GM23338 (cell line): ENCODE measurements around the gene DAAM2. TPM values are rescaled to one million over a fixed set of nuclear protein-coding genes. Genes with fewer than 3 reads are reported as not detected.

Experiments
- ATAC-seq: fragments of 200-7000 bp; cut with Tn5 transposase; 3 replicates; pipeline ENCODE4 v1.9.1; 2020
- DNase-seq: peaks from one replicate; pipeline ENCODE4 v3.0.0-alpha.2; 2015; ENCODE audit warnings: low spot score
- H2AFZ ChIP-seq: fragments of 200-600 bp; sonication (generic); 2 replicates; pipeline ENCODE4 v1.8.0; 2016; ENCODE audit warnings: antibody characterized with exemption, mild to moderate bottlenecking, moderate library complexity
- H3F3A ChIP-seq: fragments of 200-600 bp; sonication (generic); replicated peaks from 2 replicates; pipeline ENCODE4 v1.8.0; 2017; ENCODE audit warnings: antibody characterized with exemption, mixed run types, low read depth
- H3K27ac ChIP-seq: fragments of 200-600 bp; sonication (generic); 2 replicates; pipeline ENCODE4 v1.6.1; 2016; ENCODE audit warnings: low read depth
- H3K27me3 ChIP-seq: fragments of 200-600 bp; sonication (generic); 2 replicates; pipeline ENCODE4 v1.8.0; 2016; ENCODE audit warnings: mild to moderate bottlenecking, mixed run types, moderate library complexity; ENCODE audit not compliant: insufficient read depth
- H3K36me3 ChIP-seq: fragments of 200-600 bp; sonication (generic); 2 replicates; pipeline ENCODE4 v1.8.0; 2016; ENCODE audit warnings: mild to moderate bottlenecking; ENCODE audit not compliant: insufficient read depth
- H3K4me1 ChIP-seq: fragments of 200-600 bp; sonication (generic); 2 replicates; pipeline ENCODE4 v1.8.0; 2016; ENCODE audit warnings: mild to moderate bottlenecking, moderate library complexity; ENCODE audit not compliant: insufficient read depth
- H3K4me2 ChIP-seq: fragments of 200-600 bp; sonication (generic); 2 replicates; pipeline ENCODE4 v1.7.1; 2017; ENCODE audit warnings: mixed run types
- H3K4me3 ChIP-seq: fragments of 200-600 bp; sonication (generic); 2 replicates; pipeline ENCODE4 v1.6.1; 2016; ENCODE audit warnings: mixed run types
- H3K79me2 ChIP-seq: fragments of 200-600 bp; sonication (generic); replicated peaks from 2 replicates; pipeline ENCODE4 v1.8.0; 2017; ENCODE audit warnings: mild to moderate bottlenecking; ENCODE audit not compliant: insufficient read depth
- H3K9me2 ChIP-seq: fragments of 200-600 bp; sonication (generic); 2 replicates; pipeline ENCODE4 v1.8.0; 2017; ENCODE audit not compliant: insufficient read depth
- H4K20me1 ChIP-seq: fragments of 200-600 bp; sonication (generic); replicated peaks from 2 replicates; pipeline ENCODE4 v1.8.0; 2017; ENCODE audit warnings: mild to moderate bottlenecking; ENCODE audit not compliant: insufficient read depth
- H3K27ac Mint-ChIP-seq: 2 replicates; pipeline ENCODE4 v1.8.0; 2020; ENCODE audit warnings: inconsistent platforms, mild to moderate bottlenecking, moderate library complexity, mixed read lengths
- H3K27me3 Mint-ChIP-seq: 3 replicates; pipeline ENCODE4 v1.8.0; 2022; ENCODE audit warnings: low read depth, mild to moderate bottlenecking, moderate library complexity, mixed read lengths, inconsistent platforms; ENCODE audit not compliant: insufficient read depth, poor library complexity
- H3K36me3 Mint-ChIP-seq: 3 replicates; pipeline ENCODE4 v1.8.0; 2021; ENCODE audit warnings: low read depth, mild to moderate bottlenecking, inconsistent platforms, moderate library complexity, mixed read lengths
- H3K4me1 Mint-ChIP-seq: 3 replicates; pipeline ENCODE4 v1.8.0; 2020; ENCODE audit warnings: mild to moderate bottlenecking, inconsistent platforms, mixed read lengths
- H3K4me3 Mint-ChIP-seq: 3 replicates; pipeline ENCODE4 v1.8.0; 2021; ENCODE audit warnings: moderate library complexity, mild to moderate bottlenecking, inconsistent platforms, mixed read lengths
- H3K9me3 Mint-ChIP-seq: 3 replicates; pipeline ENCODE4 v1.8.0; 2020; ENCODE audit warnings: moderate library complexity, mild to moderate bottlenecking, inconsistent platforms, mixed read lengths
- CREB1 ChIP-seq: fragments of 250-450 bp; sonication (Bioruptor Pico); IDR thresholded peaks from 2 replicates; pipeline ENCODE4 v1.5.0; 2020; ENCODE audit warnings: low read depth, mild to moderate bottlenecking, moderate library complexity
- CTCF ChIP-seq, 2 experiments: fragments of 200-600 bp in 1 of 2; sonication (generic) in 1 of 2; conservative IDR thresholded peaks; 2 replicates each; pipeline versions ENCODE4 v1.5.1 to v1.6.1; 2016 to 2017; ENCODE audit warnings: antibody characterized with exemption in 2 of 2, low read depth in 2 of 2, mild to moderate bottlenecking in 2 of 2, moderate library complexity in 1 of 2
- EZH2 ChIP-seq: fragments of 200-600 bp; sonication (generic); IDR thresholded peaks from one replicate; pipeline ENCODE4 v1.8.0; 2017; ENCODE audit warnings: antibody characterized with exemption, mild to moderate bottlenecking, low read depth; ENCODE audit not compliant: unreplicated experiment
- EZH2phosphoT487 ChIP-seq: fragments of 200-600 bp; sonication (generic); IDR thresholded peaks from one replicate; pipeline ENCODE4 v1.8.1; 2018; ENCODE audit warnings: antibody characterized with exemption; ENCODE audit not compliant: unreplicated experiment
- JUNB ChIP-seq: IDR thresholded peaks from one replicate; pipeline ENCODE4 v1.6.1; 2016; ENCODE audit warnings: antibody characterized with exemption; ENCODE audit not compliant: unreplicated experiment
- NANOG ChIP-seq: IDR thresholded peaks from 2 replicates; pipeline ENCODE4 v1.6.1; 2016; ENCODE audit warnings: antibody characterized with exemption, borderline replicate concordance
- POLR2AphosphoS5 ChIP-seq: IDR thresholded peaks from 2 replicates; pipeline ENCODE4 v1.6.1; 2016; ENCODE audit warnings: antibody characterized with exemption, low read depth
- STAT1 ChIP-seq: IDR thresholded peaks from one replicate; pipeline ENCODE4 v1.6.1; 2016; ENCODE audit warnings: antibody characterized with exemption; ENCODE audit not compliant: unreplicated experiment
- ZNF114 ChIP-seq: fragments of 250-450 bp; sonication (Bioruptor Pico); IDR thresholded peaks from 2 replicates; pipeline ENCODE4 v1.5.0; 2020; ENCODE audit warnings: mild to moderate bottlenecking, moderate library complexity
- ZNF331 ChIP-seq: fragments of 250-450 bp; sonication (Bioruptor Pico); IDR thresholded peaks from 2 replicates; pipeline ENCODE4 v1.5.0; 2020; ENCODE audit warnings: low read depth, mild to moderate bottlenecking, moderate library complexity
- ZNF462 ChIP-seq: fragments of 250-450 bp; sonication (Bioruptor Pico); IDR thresholded peaks from 2 replicates; pipeline ENCODE4 v1.5.0; 2020; ENCODE audit warnings: mild to moderate bottlenecking, moderate library complexity
- polyA plus RNA-seq: library from polyadenylated mRNA; unstranded; fragments of >200 nt; fragmentation: Nextera tagmentation; extraction: Ambion mirVana; gene quantifications from 2 replicates; pipeline ENCODE4 v1.2.1, GENCODE V29; 2016
- total RNA-seq: library from RNA; depleted of rRNA; stranded (reverse); fragments of >200 nt; shearing (Covaris generic); gene quantifications from 2 replicates; pipeline ENCODE4 v1.2.3, GENCODE V29; 2014
- TF ChIP-seq, protein P1 (sequence below): IDR thresholded peaks from one replicate; pipeline ENCODE4 v1.6.1; 2018; ENCODE audit warnings: antibody characterized with exemption; ENCODE audit not compliant: unreplicated experiment
- TF ChIP-seq, protein P2 (sequence below): IDR thresholded peaks from 2 replicates; pipeline ENCODE4 v1.6.1; 2016; ENCODE audit warnings: antibody characterized with exemption

Gene DAAM2
- total and polyA plus RNA-seq, 2 experiments from 2014 or later: 1.4 to 4.9 TPM

- H4K20me1 ChIP-seq: no peaks in the 10 kb centered on the region
- H3K27ac ChIP-seq: no peak overlapping the region
- peaks cover 10% of the 10 kb centered on the region; the same call in 1 of the 2 replicates for H3K9me2 ChIP-seq
- no peaks in the 10 kb centered on the region; the same call in 2 of the 3 replicates for H3K4me1 Mint-ChIP-seq
- TF ChIP-seq CTCF (conservative IDR thresholded peaks at IDR 0.05; ENCODE audit: low read depth in 2 of 2) (no peak), ZNF331 (no peak), EZH2 (no peak), CREB1 (CRISPR knock-in tag) (no peak), ZNF114 (CRISPR knock-in tag) (no peak), POLR2AphosphoS5 (no peak), EZH2phosphoT487 (no peak), ZNF462 (CRISPR knock-in tag) (no peak), NANOG (no peak), STAT1 (no peak), JUNB (no peak)
- TF ChIP-seq, protein P1, sequence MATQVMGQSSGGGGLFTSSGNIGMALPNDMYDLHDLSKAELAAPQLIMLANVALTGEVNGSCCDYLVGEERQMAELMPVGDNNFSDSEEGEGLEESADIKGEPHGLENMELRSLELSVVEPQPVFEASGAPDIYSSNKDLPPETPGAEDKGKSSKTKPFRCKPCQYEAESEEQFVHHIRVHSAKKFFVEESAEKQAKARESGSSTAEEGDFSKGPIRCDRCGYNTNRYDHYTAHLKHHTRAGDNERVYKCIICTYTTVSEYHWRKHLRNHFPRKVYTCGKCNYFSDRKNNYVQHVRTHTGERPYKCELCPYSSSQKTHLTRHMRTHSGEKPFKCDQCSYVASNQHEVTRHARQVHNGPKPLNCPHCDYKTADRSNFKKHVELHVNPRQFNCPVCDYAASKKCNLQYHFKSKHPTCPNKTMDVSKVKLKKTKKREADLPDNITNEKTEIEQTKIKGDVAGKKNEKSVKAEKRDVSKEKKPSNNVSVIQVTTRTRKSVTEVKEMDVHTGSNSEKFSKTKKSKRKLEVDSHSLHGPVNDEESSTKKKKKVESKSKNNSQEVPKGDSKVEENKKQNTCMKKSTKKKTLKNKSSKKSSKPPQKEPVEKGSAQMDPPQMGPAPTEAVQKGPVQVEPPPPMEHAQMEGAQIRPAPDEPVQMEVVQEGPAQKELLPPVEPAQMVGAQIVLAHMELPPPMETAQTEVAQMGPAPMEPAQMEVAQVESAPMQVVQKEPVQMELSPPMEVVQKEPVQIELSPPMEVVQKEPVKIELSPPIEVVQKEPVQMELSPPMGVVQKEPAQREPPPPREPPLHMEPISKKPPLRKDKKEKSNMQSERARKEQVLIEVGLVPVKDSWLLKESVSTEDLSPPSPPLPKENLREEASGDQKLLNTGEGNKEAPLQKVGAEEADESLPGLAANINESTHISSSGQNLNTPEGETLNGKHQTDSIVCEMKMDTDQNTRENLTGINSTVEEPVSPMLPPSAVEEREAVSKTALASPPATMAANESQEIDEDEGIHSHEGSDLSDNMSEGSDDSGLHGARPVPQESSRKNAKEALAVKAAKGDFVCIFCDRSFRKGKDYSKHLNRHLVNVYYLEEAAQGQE: no peak
- TF ChIP-seq, protein P2, sequence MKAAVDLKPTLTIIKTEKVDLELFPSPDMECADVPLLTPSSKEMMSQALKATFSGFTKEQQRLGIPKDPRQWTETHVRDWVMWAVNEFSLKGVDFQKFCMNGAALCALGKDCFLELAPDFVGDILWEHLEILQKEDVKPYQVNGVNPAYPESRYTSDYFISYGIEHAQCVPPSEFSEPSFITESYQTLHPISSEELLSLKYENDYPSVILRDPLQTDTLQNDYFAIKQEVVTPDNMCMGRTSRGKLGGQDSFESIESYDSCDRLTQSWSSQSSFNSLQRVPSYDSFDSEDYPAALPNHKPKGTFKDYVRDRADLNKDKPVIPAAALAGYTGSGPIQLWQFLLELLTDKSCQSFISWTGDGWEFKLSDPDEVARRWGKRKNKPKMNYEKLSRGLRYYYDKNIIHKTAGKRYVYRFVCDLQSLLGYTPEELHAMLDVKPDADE: no peak
- no peaks in the 10 kb centered on the region for H3K27me3 Mint-ChIP-seq
- no peaks in the 10 kb centered on the region for H3K36me3 Mint-ChIP-seq
- H2AFZ ChIP-seq: no peak overlapping the region
- no peak overlapping the region for H3K4me2 ChIP-seq
- H3K4me1 ChIP-seq: no peaks in the 10 kb centered on the region
- H3K27ac Mint-ChIP-seq: no peak overlapping the region
- no peaks in the 10 kb centered on the region for H3K36me3 ChIP-seq
- H3K4me3 Mint-ChIP-seq: no peak overlapping the region
- no peaks in the 10 kb centered on the region for H3K9me3 Mint-ChIP-seq
- H3F3A ChIP-seq: no peaks in the 10 kb centered on the region
- ATAC-seq (no peak), DNase-seq (no peak)
- H3K4me3 ChIP-seq: no peak overlapping the region
- no peaks in the 10 kb centered on the region for H3K79me2 ChIP-seq
- no peaks in the 10 kb centered on the region for H3K27me3 ChIP-seq
Measured at GRCh38 chr6:39753725-39754045, 38.5 kb upstream of the DAAM2 start.
